WTC11 (cell line): Measurements from ENCODE around the gene ZNF213. TPM values are rescaled to one million over a fixed set of nuclear protein-coding genes. Genes with fewer than 3 reads are reported as not detected.

Experiments used
- ATAC-seq: fragments of 200-7000 bp; cut with Tn5 transposase; 2 replicates; pipeline ENCODE4 v1.10.0; 2021; ENCODE audit warnings: mild to moderate bottlenecking, moderate library complexity
- CTCF ChIA-PET: fragments of 300-600 bp; sonication (Branson Sonifier 250); formaldehyde crosslinking; loops from one replicate; lab custom pipeline; 2021; ENCODE audit warnings: antibody characterized with exemption; lab: Charles Lee
- POLR2A ChIA-PET: fragments of 350-600 bp; sonication (Branson Sonifier 250); formaldehyde crosslinking; loops from one replicate; lab custom pipeline; 2021; ENCODE audit warnings: antibody characterized with exemption; lab: Charles Lee
- DNase-seq: peaks from one replicate; pipeline ENCODE4 v3.0.0; 2021; ENCODE audit warnings: low spot score
- H3K27ac Mint-ChIP-seq: 2 replicates; pipeline ENCODE4 v1.8.0; 2021; ENCODE audit warnings: mixed read lengths
- H3K27me3 Mint-ChIP-seq: 2 replicates; pipeline ENCODE4 v1.8.0; 2021; ENCODE audit warnings: low read depth, mild to moderate bottlenecking, moderate library complexity, mixed read lengths
- H3K36me3 Mint-ChIP-seq: 2 replicates; pipeline ENCODE4 v1.8.0; 2021; ENCODE audit warnings: mixed read lengths
- H3K4me1 Mint-ChIP-seq: 2 replicates; pipeline ENCODE4 v1.8.0; 2022; ENCODE audit warnings: mixed read lengths
- H3K4me3 Mint-ChIP-seq: 2 replicates; pipeline ENCODE4 v1.8.0; 2021; ENCODE audit warnings: mild to moderate bottlenecking, moderate library complexity, mixed read lengths
- H3K9me3 Mint-ChIP-seq: 2 replicates; pipeline ENCODE4 v1.8.0; 2021; ENCODE audit warnings: mixed read lengths
- FOXJ3 ChIP-seq: sonication (generic); formaldehyde crosslinking; IDR thresholded peaks from 2 replicates; pipeline ENCODE4 v1.9.0; 2021; ENCODE audit warnings: missing genetic modification reagents, mild to moderate bottlenecking, borderline replicate concordance
- FOXP1 ChIP-seq: sonication (generic); formaldehyde crosslinking; IDR thresholded peaks from 2 replicates; pipeline ENCODE4 v1.8.0; 2022; ENCODE audit warnings: missing genetic modification reagents, mild to moderate bottlenecking, moderate library complexity, borderline replicate concordance
- GRHL2 ChIP-seq: fragments of 250-450 bp; sonication (Bioruptor Pico); IDR thresholded peaks from 2 replicates; pipeline ENCODE4 v1.8.0; 2022; ENCODE audit warnings: mild to moderate bottlenecking, moderate library complexity; ENCODE audit not compliant: insufficient replicate concordance, severe bottlenecking
- GTF2I ChIP-seq: fragments of 250-450 bp; sonication (Bioruptor Pico); conservative IDR thresholded peaks from 2 replicates; pipeline ENCODE4 v1.4.0; 2021; ENCODE audit warnings: mild to moderate bottlenecking
- JAZF1 ChIP-seq: fragments of 250-450 bp; sonication (Bioruptor Pico); IDR thresholded peaks from 2 replicates; pipeline ENCODE4 v1.9.0; 2021; ENCODE audit warnings: moderate library complexity, mild to moderate bottlenecking, inconsistent platforms
- NFATC4 ChIP-seq: fragments of 250-450 bp; sonication (Bioruptor Pico); IDR thresholded peaks from 2 replicates; pipeline ENCODE4 v1.9.0; 2021; ENCODE audit warnings: mild to moderate bottlenecking
- NFE2L1 ChIP-seq: sonication (generic); formaldehyde crosslinking; IDR thresholded peaks from 2 replicates; pipeline ENCODE4 v1.8.1; 2023; ENCODE audit warnings: missing genetic modification reagents
- NR1H2 ChIP-seq: sonication (generic); formaldehyde crosslinking; IDR thresholded peaks from 2 replicates; pipeline ENCODE4 v1.9.0; 2021; ENCODE audit warnings: mild to moderate bottlenecking, moderate library complexity, missing genetic modification reagents
- NR3C1 ChIP-seq: sonication (generic); formaldehyde crosslinking; conservative IDR thresholded peaks from 2 replicates; pipeline ENCODE4 v1.8.1; 2023; ENCODE audit warnings: low read depth, mild to moderate bottlenecking, missing genetic modification reagents
- OVOL2 ChIP-seq: fragments of 250-450 bp; sonication (Bioruptor Pico); IDR thresholded peaks from 2 replicates; pipeline ENCODE4 v1.9.0; 2021; ENCODE audit warnings: mild to moderate bottlenecking, borderline replicate concordance
- RORB ChIP-seq: fragments of 250-450 bp; sonication (Bioruptor Pico); IDR thresholded peaks from 2 replicates; pipeline ENCODE4 v1.9.0; 2021; ENCODE audit warnings: mild to moderate bottlenecking
- SMAD4 ChIP-seq: sonication (generic); formaldehyde crosslinking; IDR thresholded peaks from 2 replicates; pipeline ENCODE4 v1.8.0; 2022; ENCODE audit warnings: mild to moderate bottlenecking, missing genetic modification reagents
- TEAD1 ChIP-seq: sonication (generic); formaldehyde crosslinking; IDR thresholded peaks from 2 replicates; pipeline ENCODE4 v1.8.0; 2022; ENCODE audit warnings: mild to moderate bottlenecking, missing genetic modification reagents
- ZNF121 ChIP-seq: sonication (generic); formaldehyde crosslinking; IDR thresholded peaks from 2 replicates; pipeline ENCODE4 v1.8.0; 2023; ENCODE audit warnings: missing genetic modification reagents
- ZNF219 ChIP-seq: sonication (generic); formaldehyde crosslinking; IDR thresholded peaks from 2 replicates; pipeline ENCODE4 v1.8.0; 2023; ENCODE audit warnings: missing genetic modification reagents, mild to moderate bottlenecking, borderline replicate concordance
- total RNA-seq: library from RNA; stranded (reverse); gene quantifications from 3 replicates; pipeline ENCODE4 v1.2.3, GENCODE V29; 2021
- TF ChIP-seq, protein P1 (sequence below): sonication (generic); formaldehyde crosslinking; IDR thresholded peaks from 2 replicates; pipeline ENCODE4 v1.8.1; 2022; ENCODE audit warnings: mild to moderate bottlenecking, moderate library complexity, missing genetic modification reagents
- TF ChIP-seq, protein P2 (sequence below): sonication (generic); formaldehyde crosslinking; IDR thresholded peaks from 2 replicates; pipeline ENCODE4 v1.8.0; 2022; ENCODE audit warnings: mild to moderate bottlenecking, missing genetic modification reagents
- TF ChIP-seq, protein P3 (sequence below): sonication (generic); formaldehyde crosslinking; IDR thresholded peaks from 2 replicates; pipeline ENCODE4 v1.8.1; 2023; ENCODE audit warnings: mild to moderate bottlenecking, missing genetic modification reagents
- TF ChIP-seq, protein P4 (sequence below): fragments of 250-450 bp; sonication (Bioruptor Pico); IDR thresholded peaks from 2 replicates; pipeline ENCODE4 v1.9.0; 2021; ENCODE audit warnings: mild to moderate bottlenecking
- TF ChIP-seq, protein P5 (sequence below): fragments of 250-450 bp; sonication (Bioruptor Pico); IDR thresholded peaks from 2 replicates; pipeline ENCODE4 v1.9.0; 2021; ENCODE audit warnings: mild to moderate bottlenecking
- TF ChIP-seq, protein P6 (sequence below): sonication (generic); formaldehyde crosslinking; IDR thresholded peaks from 2 replicates; pipeline ENCODE4 v1.8.1; 2023; ENCODE audit warnings: mild to moderate bottlenecking, missing genetic modification reagents
- TF ChIP-seq, protein P7 (sequence below): sonication (generic); formaldehyde crosslinking; IDR thresholded peaks from 2 replicates; pipeline ENCODE4 v1.8.0; 2023; ENCODE audit warnings: missing genetic modification reagents
- TF ChIP-seq, protein P8 (sequence below): sonication (generic); formaldehyde crosslinking; IDR thresholded peaks from 2 replicates; pipeline ENCODE4 v1.8.0; 2022; ENCODE audit warnings: mild to moderate bottlenecking, missing genetic modification reagents
- TF ChIP-seq, protein P9 (sequence below): sonication (generic); formaldehyde crosslinking; IDR thresholded peaks from 2 replicates; pipeline ENCODE4 v1.8.1; 2023; ENCODE audit warnings: mild to moderate bottlenecking, moderate library complexity, missing genetic modification reagents

ZNF213 gene
- total RNA-seq, 1 experiment from 2014 or later = 11.6 TPM

DNA sequence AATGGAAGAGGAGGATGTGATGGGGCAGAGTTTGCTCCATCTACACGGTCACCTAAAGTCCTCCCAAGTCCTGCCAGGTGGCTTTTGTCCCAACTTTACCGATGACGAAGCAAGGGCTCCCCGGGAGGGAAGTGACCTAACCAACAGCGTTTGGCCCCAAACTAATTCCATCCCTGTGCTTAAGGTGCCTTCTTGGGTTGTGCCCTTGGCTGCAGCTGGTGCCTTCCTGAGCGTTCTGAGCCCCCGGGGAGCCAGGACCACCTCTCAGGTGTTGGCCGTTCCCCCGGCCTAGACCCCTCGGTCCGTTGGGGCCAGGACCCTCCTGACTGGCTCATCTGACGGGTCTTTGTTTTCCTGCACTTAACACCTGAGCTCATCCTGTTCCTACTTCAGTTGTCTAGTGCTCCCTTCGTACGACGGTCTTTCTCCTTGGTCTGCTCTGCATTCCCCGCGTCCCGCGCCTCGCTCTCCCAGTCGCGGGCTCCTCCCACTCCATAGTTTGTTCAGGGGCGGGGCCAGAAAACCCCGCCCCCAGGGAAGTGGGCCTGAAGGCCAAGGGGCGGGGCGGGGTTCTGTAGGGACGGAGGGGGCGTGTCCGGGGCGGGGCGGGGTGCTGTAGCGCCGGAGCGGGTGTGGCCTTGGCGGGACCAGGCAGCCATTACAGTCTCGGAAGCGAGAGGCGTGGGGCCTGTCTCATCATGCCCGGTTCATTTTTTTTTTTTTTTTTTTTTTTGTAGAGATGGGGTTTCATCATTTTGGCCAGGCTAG is 34.9 kb upstream of the ZNF213 start:
- peaks cover 12% of the 10 kb centered on the region for H3K36me3 Mint-ChIP-seq
- CTCF ChIA-PET = interaction anchor here (0.7 to 8.5 kb wide), 17 partner anchors 9 to 136 kb away, joined by 3 to 68 read pairs (median 6); partner anchors contain the start of genes KREMEN2, THOC6, TNFRSF12A and ZNF205
- POLR2A ChIA-PET = interaction anchor here (0.6 to 3.4 kb wide), 19 partner anchors 10 to 92 kb away, joined by 3 to 29 read pairs (median 5); partner anchors contain the start of genes HCFC1R1, THOC6, TNFRSF12A and ZNF213
- H3K4me3 Mint-ChIP-seq = peak overlapping the region; percentile 93
- H3K27me3 Mint-ChIP-seq = no peaks in the 10 kb centered on the region; the same call in 1 of the 2 replicates
- peaks cover 61% of the 10 kb centered on the region for H3K4me1 Mint-ChIP-seq
- peak overlapping the region; percentile 99 for H3K27ac Mint-ChIP-seq
- H3K9me3 Mint-ChIP-seq = no peaks in the 10 kb centered on the region
- DNase-seq (peak; percentile 95), ATAC-seq (peak; percentile 42)
- TF ChIP-seq RORB (CRISPR knock-in tag) (no peak), NFATC4 (no peak), SMAD4 (CRISPR knock-in tag) (no peak), GRHL2 (CRISPR knock-in tag) (no peak), JAZF1 (CRISPR knock-in tag) (no peak), GTF2I (CRISPR knock-in tag) (no peak), ZNF219 (no peak), NR3C1 (CRISPR knock-in tag) (no peak), FOXJ3 (CRISPR knock-in tag) (0 out of 2 replicates have a peak, but pooled peaks have one; percentile 17), FOXP1 (CRISPR knock-in tag) (no peak; the same call in 1 of the 2 replicates), NFE2L1 (CRISPR knock-in tag) (no peak), OVOL2 (no peak), NR1H2 (CRISPR knock-in tag) (0 out of 2 replicates have a peak, but pooled peaks have one; percentile 42), ZNF121 (CRISPR knock-in tag) (no peak), TEAD1 (CRISPR knock-in tag) (peak; percentile 66; the same call in 1 of the 2 replicates)
- TF ChIP-seq, protein P1, sequence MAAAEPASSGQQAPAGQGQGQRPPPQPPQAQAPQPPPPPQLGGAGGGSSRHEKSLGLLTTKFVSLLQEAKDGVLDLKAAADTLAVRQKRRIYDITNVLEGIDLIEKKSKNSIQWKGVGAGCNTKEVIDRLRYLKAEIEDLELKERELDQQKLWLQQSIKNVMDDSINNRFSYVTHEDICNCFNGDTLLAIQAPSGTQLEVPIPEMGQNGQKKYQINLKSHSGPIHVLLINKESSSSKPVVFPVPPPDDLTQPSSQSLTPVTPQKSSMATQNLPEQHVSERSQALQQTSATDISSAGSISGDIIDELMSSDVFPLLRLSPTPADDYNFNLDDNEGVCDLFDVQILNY (CRISPR knock-in tag) = 0 out of 2 replicates have a peak, but pooled peaks have one; percentile 21
- TF ChIP-seq, protein P2, sequence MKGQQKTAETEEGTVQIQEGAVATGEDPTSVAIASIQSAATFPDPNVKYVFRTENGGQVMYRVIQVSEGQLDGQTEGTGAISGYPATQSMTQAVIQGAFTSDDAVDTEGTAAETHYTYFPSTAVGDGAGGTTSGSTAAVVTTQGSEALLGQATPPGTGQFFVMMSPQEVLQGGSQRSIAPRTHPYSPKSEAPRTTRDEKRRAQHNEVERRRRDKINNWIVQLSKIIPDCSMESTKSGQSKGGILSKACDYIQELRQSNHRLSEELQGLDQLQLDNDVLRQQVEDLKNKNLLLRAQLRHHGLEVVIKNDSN = no peak; the same call in 1 of the 2 replicates
- TF ChIP-seq, protein P3, sequence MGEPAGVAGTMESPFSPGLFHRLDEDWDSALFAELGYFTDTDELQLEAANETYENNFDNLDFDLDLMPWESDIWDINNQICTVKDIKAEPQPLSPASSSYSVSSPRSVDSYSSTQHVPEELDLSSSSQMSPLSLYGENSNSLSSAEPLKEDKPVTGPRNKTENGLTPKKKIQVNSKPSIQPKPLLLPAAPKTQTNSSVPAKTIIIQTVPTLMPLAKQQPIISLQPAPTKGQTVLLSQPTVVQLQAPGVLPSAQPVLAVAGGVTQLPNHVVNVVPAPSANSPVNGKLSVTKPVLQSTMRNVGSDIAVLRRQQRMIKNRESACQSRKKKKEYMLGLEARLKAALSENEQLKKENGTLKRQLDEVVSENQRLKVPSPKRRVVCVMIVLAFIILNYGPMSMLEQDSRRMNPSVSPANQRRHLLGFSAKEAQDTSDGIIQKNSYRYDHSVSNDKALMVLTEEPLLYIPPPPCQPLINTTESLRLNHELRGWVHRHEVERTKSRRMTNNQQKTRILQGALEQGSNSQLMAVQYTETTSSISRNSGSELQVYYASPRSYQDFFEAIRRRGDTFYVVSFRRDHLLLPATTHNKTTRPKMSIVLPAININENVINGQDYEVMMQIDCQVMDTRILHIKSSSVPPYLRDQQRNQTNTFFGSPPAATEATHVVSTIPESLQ (CRISPR knock-in tag) = 0 out of 2 replicates have a peak, but pooled peaks have one; percentile 62
- TF ChIP-seq, protein P4, sequence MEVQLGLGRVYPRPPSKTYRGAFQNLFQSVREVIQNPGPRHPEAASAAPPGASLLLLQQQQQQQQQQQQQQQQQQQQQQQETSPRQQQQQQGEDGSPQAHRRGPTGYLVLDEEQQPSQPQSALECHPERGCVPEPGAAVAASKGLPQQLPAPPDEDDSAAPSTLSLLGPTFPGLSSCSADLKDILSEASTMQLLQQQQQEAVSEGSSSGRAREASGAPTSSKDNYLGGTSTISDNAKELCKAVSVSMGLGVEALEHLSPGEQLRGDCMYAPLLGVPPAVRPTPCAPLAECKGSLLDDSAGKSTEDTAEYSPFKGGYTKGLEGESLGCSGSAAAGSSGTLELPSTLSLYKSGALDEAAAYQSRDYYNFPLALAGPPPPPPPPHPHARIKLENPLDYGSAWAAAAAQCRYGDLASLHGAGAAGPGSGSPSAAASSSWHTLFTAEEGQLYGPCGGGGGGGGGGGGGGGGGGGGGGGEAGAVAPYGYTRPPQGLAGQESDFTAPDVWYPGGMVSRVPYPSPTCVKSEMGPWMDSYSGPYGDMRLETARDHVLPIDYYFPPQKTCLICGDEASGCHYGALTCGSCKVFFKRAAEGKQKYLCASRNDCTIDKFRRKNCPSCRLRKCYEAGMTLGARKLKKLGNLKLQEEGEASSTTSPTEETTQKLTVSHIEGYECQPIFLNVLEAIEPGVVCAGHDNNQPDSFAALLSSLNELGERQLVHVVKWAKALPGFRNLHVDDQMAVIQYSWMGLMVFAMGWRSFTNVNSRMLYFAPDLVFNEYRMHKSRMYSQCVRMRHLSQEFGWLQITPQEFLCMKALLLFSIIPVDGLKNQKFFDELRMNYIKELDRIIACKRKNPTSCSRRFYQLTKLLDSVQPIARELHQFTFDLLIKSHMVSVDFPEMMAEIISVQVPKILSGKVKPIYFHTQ (CRISPR knock-in tag) = no peak
- TF ChIP-seq, protein P5, sequence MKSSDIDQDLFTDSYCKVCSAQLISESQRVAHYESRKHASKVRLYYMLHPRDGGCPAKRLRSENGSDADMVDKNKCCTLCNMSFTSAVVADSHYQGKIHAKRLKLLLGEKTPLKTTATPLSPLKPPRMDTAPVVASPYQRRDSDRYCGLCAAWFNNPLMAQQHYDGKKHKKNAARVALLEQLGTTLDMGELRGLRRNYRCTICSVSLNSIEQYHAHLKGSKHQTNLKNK (CRISPR knock-in tag) = no peak
- TF ChIP-seq, protein P6, sequence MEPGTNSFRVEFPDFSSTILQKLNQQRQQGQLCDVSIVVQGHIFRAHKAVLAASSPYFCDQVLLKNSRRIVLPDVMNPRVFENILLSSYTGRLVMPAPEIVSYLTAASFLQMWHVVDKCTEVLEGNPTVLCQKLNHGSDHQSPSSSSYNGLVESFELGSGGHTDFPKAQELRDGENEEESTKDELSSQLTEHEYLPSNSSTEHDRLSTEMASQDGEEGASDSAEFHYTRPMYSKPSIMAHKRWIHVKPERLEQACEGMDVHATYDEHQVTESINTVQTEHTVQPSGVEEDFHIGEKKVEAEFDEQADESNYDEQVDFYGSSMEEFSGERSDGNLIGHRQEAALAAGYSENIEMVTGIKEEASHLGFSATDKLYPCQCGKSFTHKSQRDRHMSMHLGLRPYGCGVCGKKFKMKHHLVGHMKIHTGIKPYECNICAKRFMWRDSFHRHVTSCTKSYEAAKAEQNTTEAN (CRISPR knock-in tag) = no peak
- TF ChIP-seq, protein P7, sequence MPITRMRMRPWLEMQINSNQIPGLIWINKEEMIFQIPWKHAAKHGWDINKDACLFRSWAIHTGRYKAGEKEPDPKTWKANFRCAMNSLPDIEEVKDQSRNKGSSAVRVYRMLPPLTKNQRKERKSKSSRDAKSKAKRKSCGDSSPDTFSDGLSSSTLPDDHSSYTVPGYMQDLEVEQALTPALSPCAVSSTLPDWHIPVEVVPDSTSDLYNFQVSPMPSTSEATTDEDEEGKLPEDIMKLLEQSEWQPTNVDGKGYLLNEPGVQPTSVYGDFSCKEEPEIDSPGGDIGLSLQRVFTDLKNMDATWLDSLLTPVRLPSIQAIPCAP (CRISPR knock-in tag) = no peak
- TF ChIP-seq, protein P8, sequence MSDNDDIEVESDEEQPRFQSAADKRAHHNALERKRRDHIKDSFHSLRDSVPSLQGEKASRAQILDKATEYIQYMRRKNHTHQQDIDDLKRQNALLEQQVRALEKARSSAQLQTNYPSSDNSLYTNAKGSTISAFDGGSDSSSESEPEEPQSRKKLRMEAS (CRISPR knock-in tag) = 0 out of 2 replicates have a peak, but pooled peaks have one; percentile 21
- TF ChIP-seq, protein P9, sequence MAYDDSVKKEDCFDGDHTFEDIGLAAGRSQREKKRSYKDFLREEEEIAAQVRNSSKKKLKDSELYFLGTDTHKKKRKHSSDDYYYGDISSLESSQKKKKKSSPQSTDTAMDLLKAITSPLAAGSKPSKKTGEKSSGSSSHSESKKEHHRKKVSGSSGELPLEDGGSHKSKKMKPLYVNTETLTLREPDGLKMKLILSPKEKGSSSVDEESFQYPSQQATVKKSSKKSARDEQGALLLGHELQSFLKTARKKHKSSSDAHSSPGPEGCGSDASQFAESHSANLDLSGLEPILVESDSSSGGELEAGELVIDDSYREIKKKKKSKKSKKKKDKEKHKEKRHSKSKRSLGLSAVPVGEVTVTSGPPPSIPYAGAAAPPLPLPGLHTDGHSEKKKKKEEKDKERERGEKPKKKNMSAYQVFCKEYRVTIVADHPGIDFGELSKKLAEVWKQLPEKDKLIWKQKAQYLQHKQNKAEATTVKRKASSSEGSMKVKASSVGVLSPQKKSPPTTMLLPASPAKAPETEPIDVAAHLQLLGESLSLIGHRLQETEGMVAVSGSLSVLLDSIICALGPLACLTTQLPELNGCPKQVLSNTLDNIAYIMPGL (CRISPR knock-in tag) = peak; percentile 64; the same call in 1 of the 2 replicates
